ENCODE results near the gene SLC9C1. TPM values are rescaled to one million over a fixed set of nuclear protein-coding genes. Genes with fewer than 3 reads are reported as not detected.

Gene SLC9C1
- total RNA-seq, 4 donors from 2014 or later: not detected

DNA sequence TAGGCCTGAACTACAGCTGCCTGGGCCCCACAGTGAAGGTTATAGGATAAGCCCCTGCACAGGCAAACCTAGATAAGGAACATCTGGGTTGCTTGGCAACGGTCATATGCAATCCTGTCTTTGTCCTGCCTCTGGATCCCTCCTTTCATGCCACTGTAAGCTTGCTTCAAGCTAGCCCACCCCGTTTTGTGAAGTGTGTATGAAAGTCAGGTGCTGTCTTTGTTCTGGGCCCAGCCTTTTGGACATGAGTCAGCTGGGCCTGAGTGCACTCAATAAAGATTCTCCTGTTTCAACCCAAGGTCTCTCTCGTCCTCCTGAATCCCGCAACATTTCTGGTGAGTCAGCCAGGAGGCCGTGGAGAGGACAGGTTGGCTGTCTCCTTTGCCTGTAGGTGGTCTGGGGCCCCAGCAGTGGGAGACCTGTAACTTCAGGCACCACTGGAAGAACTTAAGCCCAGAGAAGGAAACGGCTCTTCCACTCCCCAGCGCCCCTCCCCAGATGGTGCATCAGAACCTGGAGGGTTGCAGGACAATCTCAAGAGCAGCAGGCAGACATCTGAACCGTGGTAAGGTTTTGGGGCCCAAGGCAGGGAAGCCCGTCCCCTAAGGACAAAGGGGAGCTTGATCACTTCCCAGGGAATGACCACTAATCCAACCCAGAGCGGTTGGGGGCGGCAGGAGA is 8.3 kb upstream of the SLC9C1 start:
- intact Hi-C loops (cut with DNase I; ENCODE audit: low total_unique reads): no loop called here
- Histone ChIP-seq H3K27ac (no peak overlapping the region), H3K36me3 (no peaks in the 10 kb centered on the region), H3K27me3 (no peaks in the 10 kb centered on the region), H3K4me1 (peaks cover 0 to 24% (median 12%) of the 10 kb centered on the region in 4 donors), H3K9me3 (no peaks in the 10 kb centered on the region), H3K4me3 (no peak overlapping the region)
- in situ Hi-C loops (cut with MboI; ENCODE audit: low pct_ligation_motif_present in 1 of 4, low pct_unique_long_range_greater_than_20kb in 1 of 4, low sequenced_read_pairs in 3 of 4): no loop called here
- DNase-seq: no peak
- 87 to 100% methylated on average over 2 to 11 of the region's 11 CpGs for WGBS, 2 donors (ENCODE audit: low coverage in 1 of 2)
- TF ChIP-seq EP300 (IDR thresholded peaks at IDR 0.05; ENCODE audit: low read depth) (no peak), CTCF (IDR thresholded peaks at IDR 0.05) (no peak), POLR2A (IDR thresholded peaks at IDR 0.05) (no peak), POLR2AphosphoS5 (IDR thresholded peaks at IDR 0.05) (no peak)

DNA sequence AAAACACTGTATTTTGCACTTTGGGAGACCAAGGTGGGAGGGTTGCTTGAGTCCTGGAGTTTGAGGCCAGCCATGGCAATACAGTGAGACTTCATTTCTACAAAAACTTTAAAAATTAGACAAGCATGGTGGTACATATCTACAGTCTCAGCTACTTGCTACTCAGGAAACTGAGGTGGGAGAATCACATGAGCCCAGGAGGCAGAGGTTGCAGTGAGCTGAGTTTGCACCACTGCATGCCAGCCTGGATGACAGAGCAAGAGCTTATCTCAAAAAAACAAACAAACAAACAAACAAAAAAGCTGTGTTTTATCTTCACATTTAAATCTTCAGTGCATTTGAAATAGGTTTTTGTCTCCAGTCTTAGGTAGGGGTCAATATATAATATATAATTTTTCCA is 4.8 kb upstream of the SLC9C1 start:
- intact Hi-C loops (cut with DNase I; ENCODE audit: low total_unique reads) (no loop called here), in situ Hi-C loops (cut with MboI; ENCODE audit: low pct_ligation_motif_present in 1 of 4, low pct_unique_long_range_greater_than_20kb in 1 of 4, low sequenced_read_pairs in 3 of 4) (loop anchor here in 2 of 4 donors (10.0 to 25.0 kb wide), 2 partner anchors 186 to 226 kb away; no protein-coding TSS in a partner anchor)
- Histone ChIP-seq H3K27me3 (no peaks in the 10 kb centered on the region), H3K27ac (no peak overlapping the region), H3K9me3 (no peaks in the 10 kb centered on the region), H3K4me3 (no peak overlapping the region), H3K4me1 (peaks cover 0 to 15% (median 6%) of the 10 kb centered on the region in 4 donors), H3K36me3 (no peaks in the 10 kb centered on the region)
- DNase-seq: no peak
- no peak for TF ChIP-seq POLR2A (IDR thresholded peaks at IDR 0.05)
- TF ChIP-seq CTCF (IDR thresholded peaks at IDR 0.05): no peak
- no peak for TF ChIP-seq POLR2AphosphoS5 (IDR thresholded peaks at IDR 0.05)
- no peak for TF ChIP-seq EP300 (IDR thresholded peaks at IDR 0.05; ENCODE audit: low read depth)

- H3K4me3 ChIP-seq: no peak overlapping the region
- no peaks in the 10 kb centered on the region for H3K9me3 ChIP-seq
- no peak for DNase-seq
- intact Hi-C loops (cut with DNase I; ENCODE audit: low total_unique reads): no loop called here
- no peaks in the 10 kb centered on the region for H3K27me3 ChIP-seq
- H3K4me1 ChIP-seq: peaks cover 0 to 4% (median 0%) of the 10 kb centered on the region in 4 donors
- H3K36me3 ChIP-seq: no peaks in the 10 kb centered on the region
- TF ChIP-seq POLR2A (IDR thresholded peaks at IDR 0.05) (no peak), EP300 (IDR thresholded peaks at IDR 0.05; ENCODE audit: low read depth) (no peak), POLR2AphosphoS5 (IDR thresholded peaks at IDR 0.05) (no peak), CTCF (IDR thresholded peaks at IDR 0.05) (no peak)
- peak overlapping the region in 1 of 4 donors; percentile 16 for H3K27ac ChIP-seq
- in situ Hi-C loops (cut with MboI; ENCODE audit: low pct_ligation_motif_present in 1 of 4, low pct_unique_long_range_greater_than_20kb in 1 of 4, low sequenced_read_pairs in 3 of 4): loop anchor here in 2 of 4 donors (10.0 to 25.0 kb wide), 2 partner anchors 185 to 227 kb away; no protein-coding TSS in a partner anchor
Measured at GRCh38 chr3:112297714-112298113, 3.7 kb upstream of the SLC9C1 start.

DNA sequence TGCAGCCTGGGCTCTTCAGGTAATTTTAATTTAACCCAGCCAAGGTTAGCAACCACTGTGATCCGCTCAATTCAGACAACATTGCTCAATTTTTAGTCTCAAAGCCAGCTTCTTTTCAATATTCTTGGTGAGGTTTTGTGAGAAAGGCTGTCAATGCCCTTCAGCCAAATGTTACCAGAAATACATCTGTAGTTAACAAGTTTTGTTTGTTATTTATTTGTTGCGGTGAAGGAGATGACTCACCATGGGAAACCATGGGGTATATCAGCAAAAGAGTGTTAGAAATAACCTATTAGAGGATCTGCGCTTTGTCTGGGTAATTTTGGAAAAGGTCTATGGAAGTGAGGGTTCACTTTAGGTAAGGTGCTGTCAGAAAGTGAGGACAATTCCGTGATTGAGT is 5.0 kb downstream of the SLC9C1 start:
- Histone ChIP-seq H3K36me3 (no peaks in the 10 kb centered on the region), H3K27ac (no peak overlapping the region), H3K4me3 (no peak overlapping the region), H3K4me1 (no peaks in the 10 kb centered on the region), H3K27me3 (no peaks in the 10 kb centered on the region), H3K9me3 (no peaks in the 10 kb centered on the region)
- no peak for TF ChIP-seq POLR2A (IDR thresholded peaks at IDR 0.05)
- TF ChIP-seq POLR2AphosphoS5 (IDR thresholded peaks at IDR 0.05): no peak
- no peak for TF ChIP-seq CTCF (IDR thresholded peaks at IDR 0.05)
- TF ChIP-seq EP300 (IDR thresholded peaks at IDR 0.05; ENCODE audit: low read depth): no peak
- DNase-seq: no peak
- WGBS, 2 donors (ENCODE audit: low coverage in 1 of 2): 89 to 93% methylated on average over 3 to 4 of the region's 4 CpGs
- in situ Hi-C loops (cut with MboI; ENCODE audit: low pct_ligation_motif_present in 1 of 4, low pct_unique_long_range_greater_than_20kb in 1 of 4, low sequenced_read_pairs in 3 of 4) (loop anchor here in 1 of 4 donors (25.0 kb wide), 1 partner anchor 177 kb away; no protein-coding TSS in a partner anchor), intact Hi-C loops (cut with DNase I; ENCODE audit: low total_unique reads) (no loop called here)
